ENCODE data around the gene SMIM34. TPM values are rescaled to one million over a fixed set of nuclear protein-coding genes. Genes with fewer than 3 reads are reported as not detected.
"Not testable (repeated sequence)": the region's sequence is repeated elsewhere in the genome, so short reads cannot be mapped to it uniquely, and the experiment has no call there.

SMIM34 gene
- 0.59 TPM for total RNA-seq

GRCh38 chr21:34423805-34424204 lies at the start of gene SMIM34:
Gene SMIM34, minus strand, starts transcription at chr21:34423951. Its CDS starts 112 bp downstream, at chr21:34423839.
- DNase-seq: not testable (repeated sequence)

GRCh38 chr21:34467333-34467732 lies 43.6 kb upstream of the SMIM34 start:
- DNase-seq: not testable (repeated sequence)

- not testable (repeated sequence) for DNase-seq
Measured at GRCh38 chr21:34459426-34459825, 35.7 kb upstream of the SMIM34 start.

GRCh38 chr21:34458266-34458665 lies 34.5 kb upstream of the SMIM34 start:
- not testable (repeated sequence) for DNase-seq

- DNase-seq: not testable (repeated sequence)
Measured at GRCh38 chr21:34456180-34456579, 32.4 kb upstream of the SMIM34 start.

GRCh38 chr21:34455628-34456027 lies 31.9 kb upstream of the SMIM34 start:
- not testable (repeated sequence) for DNase-seq

- not testable (repeated sequence) for DNase-seq
Measured at GRCh38 chr21:34447018-34447417, 23.3 kb upstream of the SMIM34 start.

GRCh38 chr21:34443486-34443885 lies 19.7 kb upstream of the SMIM34 start:
- not testable (repeated sequence) for DNase-seq

- not testable (repeated sequence) for DNase-seq
Measured at GRCh38 chr21:34429710-34430109, 6.0 kb upstream of the SMIM34 start.

- DNase-seq: not testable (repeated sequence)
Measured at GRCh38 chr21:34428441-34428840, 4.7 kb upstream of the SMIM34 start.

- DNase-seq: not testable (repeated sequence)
Measured at GRCh38 chr21:34427339-34427738, 3.6 kb upstream of the SMIM34 start.

GRCh38 chr21:34417448-34418077 lies 6.2 kb downstream of the SMIM34 start:
- not testable (repeated sequence) for DNase-seq

- not testable (repeated sequence) for DNase-seq
Measured at GRCh38 chr21:34407294-34407693, 16.5 kb downstream of the SMIM34 start.

- DNase-seq: not testable (repeated sequence)
Measured at GRCh38 chr21:34406676-34407075, 17.1 kb downstream of the SMIM34 start.

- DNase-seq: not testable (repeated sequence)
Measured at GRCh38 chr21:34406102-34406501, 17.6 kb downstream of the SMIM34 start.

GRCh38 chr21:34405686-34406085 lies 18.1 kb downstream of the SMIM34 start:
- DNase-seq: not testable (repeated sequence)

- DNase-seq: not testable (repeated sequence)
Measured at GRCh38 chr21:34404742-34405141, 19.0 kb downstream of the SMIM34 start.

GRCh38 chr21:34400522-34400921 lies 23.2 kb downstream of the SMIM34 start:
- not testable (repeated sequence) for DNase-seq

- not testable (repeated sequence) for DNase-seq
Measured at GRCh38 chr21:34383724-34384415, 39.9 kb downstream of the SMIM34 start.

GRCh38 chr21:34383138-34383537 lies 40.6 kb downstream of the SMIM34 start:
- DNase-seq: not testable (repeated sequence)

- DNase-seq: not testable (repeated sequence)
Measured at GRCh38 chr21:34375619-34375972, 48.2 kb downstream of the SMIM34 start.

GRCh38 chr21:34374940-34375618 lies 48.7 kb downstream of the SMIM34 start, which contains the start of gene SMIM11:
Gene SMIM11, plus strand, starts transcription at chr21:34375507. Its CDS starts 3,998 bp downstream, at chr21:34379505.
- DNase-seq: not testable (repeated sequence)

GRCh38 chr21:34374462-34374861 lies 49.3 kb downstream of the SMIM34 start:
- not testable (repeated sequence) for DNase-seq
